Activated CD4-positive, alpha-beta T cell treated with anti-CD3 and anti-CD28 coated beads, Interleukin-2, amount 50 U/mL, for 48 hours (primary cell): ENCODE measurements around the gene ILK.

Experiments used
- DNase-seq, 2 experiments: peaks; one replicate each; pipeline ENCODE4 v3.0.0-alpha.2; 2020

ILK gene

GRCh38 chr11:6603287-6604080 is at the start of gene ILK, which contains the start of gene RRP8:
Gene ILK (plus strand): TSS chr11:6603774. CDS start chr11:6604272, 498 bp downstream.
Gene RRP8 (minus strand): TSS chr11:6603616. CDS start chr11:6603502, 114 bp downstream.
- peak; percentile 88 to 91 for DNase-seq

DNA sequence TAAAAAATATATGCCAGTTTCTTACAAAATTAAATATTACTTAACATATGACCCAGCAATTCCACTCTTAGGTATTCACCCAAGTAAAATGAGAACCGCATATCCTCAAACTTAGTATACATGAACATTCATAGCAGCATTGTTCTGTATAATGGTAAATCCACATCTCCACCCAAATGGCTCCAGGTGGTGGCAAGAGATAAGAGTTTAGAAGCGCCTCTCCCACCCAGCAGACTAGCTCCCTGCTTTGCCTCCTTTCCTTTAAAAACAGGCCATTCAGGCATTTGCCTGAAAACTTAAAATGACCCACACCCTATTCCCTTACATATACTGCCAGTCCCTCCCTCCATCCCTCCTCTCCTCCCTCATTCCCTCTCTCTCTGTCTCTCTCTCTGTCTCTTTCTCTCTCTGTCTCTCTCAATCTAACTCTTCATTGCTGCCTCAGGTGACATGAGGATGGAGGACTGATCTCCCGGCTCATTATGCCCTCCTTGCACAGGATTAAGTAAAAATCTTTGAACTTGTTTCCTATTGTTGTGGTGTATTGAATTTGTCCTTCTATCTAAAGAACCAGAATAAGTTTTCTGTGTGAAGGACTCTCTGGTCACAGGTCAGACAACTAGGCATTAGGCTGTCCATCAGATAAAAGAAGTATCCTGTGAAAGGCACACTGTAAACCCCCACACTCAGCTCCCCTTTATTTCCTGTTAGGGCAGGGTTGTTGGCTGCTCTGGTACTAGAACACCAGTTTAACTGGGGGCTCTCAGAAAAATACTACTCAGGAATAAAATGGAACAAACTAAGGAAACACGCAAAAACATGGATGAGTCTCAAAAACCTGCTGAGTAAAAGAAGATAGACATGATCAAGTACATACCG is 48.5 kb upstream of the ILK start:
- DNase-seq = no peak

DNA sequence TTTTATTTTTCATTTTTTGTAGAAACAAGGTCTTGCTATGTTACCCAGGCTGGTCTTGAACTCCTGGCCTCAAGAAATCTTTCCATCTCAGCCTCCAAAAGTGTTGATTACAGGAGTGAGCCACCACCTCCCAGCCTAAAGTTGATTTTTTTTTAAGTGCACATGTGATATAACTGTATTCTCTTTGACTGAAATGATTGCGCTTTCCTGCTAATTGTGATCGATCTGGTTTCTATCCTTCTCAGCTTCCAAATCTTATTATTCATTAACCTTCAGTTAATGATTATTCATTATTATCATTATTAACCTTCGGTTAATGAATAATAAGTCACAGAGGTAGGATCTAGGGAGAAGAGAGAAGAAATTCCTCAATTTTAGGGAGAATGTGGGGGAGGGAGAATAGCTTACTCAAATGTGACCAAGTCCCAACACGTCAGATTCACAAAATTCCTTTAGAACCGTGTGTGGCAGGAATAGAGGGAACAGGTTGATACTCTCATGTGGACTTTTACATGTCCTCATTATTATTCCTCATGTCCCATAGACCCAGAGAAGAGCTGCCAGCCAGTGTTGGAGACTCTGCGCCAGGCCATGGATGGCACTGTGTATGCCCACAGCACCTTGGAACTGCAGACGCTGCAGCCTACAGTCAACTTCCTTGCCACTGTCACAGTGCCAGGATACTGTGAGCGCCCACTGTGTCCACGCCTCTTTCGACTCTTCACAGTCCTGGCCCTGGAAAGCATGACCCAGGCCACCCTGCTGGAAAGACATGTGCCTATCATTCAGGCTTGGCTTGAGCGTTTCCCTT is 47.2 kb upstream of the ILK start:
- no peak for DNase-seq

DNA sequence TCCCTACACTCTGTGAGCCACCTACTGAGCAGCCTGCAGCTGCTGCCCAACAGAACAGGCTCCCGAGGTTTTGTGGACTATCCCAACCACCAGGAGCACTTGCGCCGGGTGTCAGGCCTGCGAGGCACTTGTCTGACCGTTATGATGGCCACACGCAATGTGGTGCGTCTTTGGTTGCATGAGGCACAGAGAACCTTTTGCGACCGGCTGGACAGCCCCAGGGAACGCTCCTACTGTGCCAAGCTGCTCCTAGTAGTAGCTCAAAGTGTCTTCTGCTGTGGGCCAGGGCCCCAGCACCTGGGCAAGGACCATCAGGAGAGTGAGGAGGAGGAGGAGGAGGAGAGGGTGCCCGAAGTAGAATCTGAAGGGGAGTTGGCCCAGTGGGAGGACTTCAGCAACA is 46.5 kb upstream of the ILK start:
- no peak for DNase-seq

- no peak for DNase-seq
Observed at GRCh38 chr11:6557761-6558674, 45.6 kb upstream of the ILK start.

GRCh38 chr11:6559369-6559768 is 44.2 kb upstream of the ILK start:
- DNase-seq = no peak

- DNase-seq = no peak
Observed at GRCh38 chr11:6561288-6561687, 42.3 kb upstream of the ILK start.

DNA sequence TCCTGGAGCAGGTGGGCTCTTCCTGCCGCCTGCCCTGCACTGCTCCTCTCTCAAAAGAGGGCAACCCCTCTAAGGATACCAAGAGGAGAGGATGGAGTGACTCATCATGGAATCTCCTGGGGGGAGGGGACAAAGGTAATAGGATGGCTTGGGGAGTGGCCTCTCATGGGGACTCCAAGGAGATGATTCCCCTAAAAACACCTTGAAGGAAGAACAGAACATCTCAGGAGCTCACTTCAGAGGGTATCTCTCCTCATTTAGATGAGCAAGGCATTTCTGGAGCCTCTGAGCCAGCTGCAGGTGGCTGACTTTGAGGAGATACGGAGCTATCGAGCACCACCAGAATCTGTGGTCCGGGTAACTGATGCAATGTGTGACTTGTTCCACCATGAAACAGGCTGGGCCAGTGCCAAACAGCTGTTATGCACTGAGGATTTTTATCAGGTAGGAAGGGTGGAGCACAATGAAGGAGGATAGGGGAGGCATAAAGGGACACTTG is 40.4 kb upstream of the ILK start:
- DNase-seq = no peak

DNA sequence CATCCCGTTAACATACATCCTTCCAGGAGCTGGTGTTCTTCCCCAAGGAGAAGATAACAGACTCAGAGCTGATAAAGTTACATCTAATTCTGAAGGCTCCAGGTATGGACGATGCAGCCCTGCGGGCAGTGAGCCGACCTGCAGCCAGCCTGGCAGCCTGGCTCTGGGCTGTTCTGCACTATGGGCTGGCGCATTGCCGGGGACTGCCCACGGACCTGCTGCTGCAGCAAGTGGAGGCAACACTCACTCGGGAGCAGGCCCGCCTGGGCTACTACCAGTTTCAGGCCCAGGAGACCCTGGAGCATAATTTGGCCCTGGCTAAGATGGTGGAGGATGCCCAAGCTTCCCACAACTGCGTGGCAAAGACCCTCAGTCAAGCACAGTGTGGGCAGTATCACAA is 39.9 kb upstream of the ILK start:
- no peak for DNase-seq

GRCh38 chr11:6565325-6565724 is 38.2 kb upstream of the ILK start:
- DNase-seq = no peak

- no peak for DNase-seq
Observed at GRCh38 chr11:6565988-6566703, 37.4 kb upstream of the ILK start.

GRCh38 chr11:6566704-6567370 is 36.7 kb upstream of the ILK start:
- DNase-seq = no peak

- no peak for DNase-seq
Observed at GRCh38 chr11:6567371-6567745, 36.2 kb upstream of the ILK start.

- DNase-seq = no peak
Observed at GRCh38 chr11:6568191-6568918, 35.2 kb upstream of the ILK start.

GRCh38 chr11:6569706-6570105 is 33.9 kb upstream of the ILK start:
- no peak for DNase-seq

- no peak for DNase-seq
Observed at GRCh38 chr11:6570691-6571427, 32.7 kb upstream of the ILK start.

- DNase-seq = no peak
Observed at GRCh38 chr11:6571434-6572008, 32.1 kb upstream of the ILK start.

GRCh38 chr11:6572215-6572614 is 31.4 kb upstream of the ILK start:
- DNase-seq = no peak
